Measurements from ENCODE around the gene RPA1.

- TF ChIP-seq CTCF (conservative IDR thresholded peaks at IDR 0.05) = no peak
- TF ChIP-seq EZH2 (IDR thresholded peaks at IDR 0.05; ENCODE audit: low read depth) = no peak
These were observed 43.9 kb upstream of the RPA1 start for GRCh38 chr17:1785930-1786329.

All from PC-9 (cell line).